ENCODE results near the gene ADCYAP1R1. TPM values are rescaled to one million over a fixed set of nuclear protein-coding genes. Genes with fewer than 3 reads are reported as not detected.
A peak's percentile ranks its signal among the peaks of the same experiment; 100 is the strongest.

Gene ADCYAP1R1
- polyA plus RNA-seq, 1 donor from 2014 or later, result 8.6 TPM

GRCh38 chr7:31134246-31135188 lies 82.4 kb downstream of the ADCYAP1R1 start:
- Histone ChIP-seq H3F3A (ENCODE audit: insufficient read depth, low read length, poor library complexity, severe bottlenecking) (no peaks in the 10 kb centered on the region), H3K27ac (ENCODE audit: low read length) (no peak overlapping the region), H2AFZ (ENCODE audit: low read depth, low read length) (no peak overlapping the region), H3K9me2 (ENCODE audit: insufficient read depth, low read length) (no peaks in the 10 kb centered on the region), H4K20me1 (ENCODE audit: insufficient read depth) (no peaks in the 10 kb centered on the region), H3K4me2 (ENCODE audit: low read length) (no peak overlapping the region), H3K27me3 (ENCODE audit: insufficient read depth, low read depth, low read length) (no peaks in the 10 kb centered on the region), H3K4me3 (ENCODE audit: low read length) (no peak overlapping the region), H3K9ac (ENCODE audit: low read length) (no peak overlapping the region), H3K79me2 (replicated peaks; ENCODE audit: insufficient read depth, low read length) (no peaks in the 10 kb centered on the region), H3K9me3 (ENCODE audit: low read length) (no peaks in the 10 kb centered on the region), H3K36me3 (ENCODE audit: insufficient read depth, low read length) (no peaks in the 10 kb centered on the region)
- no peak for TF ChIP-seq MXI1 (conservative IDR thresholded peaks at IDR 0.05; ENCODE audit: poor library complexity, severe bottlenecking)
- TF ChIP-seq TAF1 (IDR thresholded peaks at IDR 0.05; ENCODE audit: low read depth), result no peak
- peak; percentile 87 for TF ChIP-seq CTCF (IDR thresholded peaks at IDR 0.05; ENCODE audit: poor library complexity, severe bottlenecking)
- peak; percentile 90 for TF ChIP-seq SMC3 (conservative IDR thresholded peaks at IDR 0.05; ENCODE audit: poor library complexity)
- no peak for TF ChIP-seq EZH2 (IDR thresholded peaks at IDR 0.05; ENCODE audit: borderline replicate concordance, insufficient read depth, low read length, poor library complexity, severe bottlenecking)
- peak; percentile 88 for TF ChIP-seq RAD21 (conservative IDR thresholded peaks at IDR 0.05)

GRCh38 chr7:31137234-31137633 lies 85.1 kb downstream of the ADCYAP1R1 start:
- H3K4me2 ChIP-seq (ENCODE audit: low read length), result no peak overlapping the region
- no peak overlapping the region for H3K4me3 ChIP-seq (ENCODE audit: low read length)
- no peak for TF ChIP-seq TAF1 (IDR thresholded peaks at IDR 0.05; ENCODE audit: low read depth)
- TF ChIP-seq SMC3 (conservative IDR thresholded peaks at IDR 0.05; ENCODE audit: poor library complexity), result no peak
- TF ChIP-seq CTCF (IDR thresholded peaks at IDR 0.05; ENCODE audit: poor library complexity, severe bottlenecking), result no peak
- TF ChIP-seq RAD21 (conservative IDR thresholded peaks at IDR 0.05), result no peak
- no peak for TF ChIP-seq REST (IDR thresholded peaks at IDR 0.05; ENCODE audit: borderline replicate concordance)
- TF ChIP-seq MXI1 (conservative IDR thresholded peaks at IDR 0.05; ENCODE audit: poor library complexity, severe bottlenecking), result no peak
- TF ChIP-seq POLR2AphosphoS5 (IDR thresholded peaks at IDR 0.05), result no peak
- TF ChIP-seq EP300 (conservative IDR thresholded peaks at IDR 0.05; ENCODE audit: poor library complexity, severe bottlenecking), result no peak
- TF ChIP-seq EZH2 (IDR thresholded peaks at IDR 0.05; ENCODE audit: borderline replicate concordance, insufficient read depth, low read length, poor library complexity, severe bottlenecking), result no peak
- H3K27ac ChIP-seq (ENCODE audit: low read length), result no peak overlapping the region
- no peak overlapping the region for H3K9ac ChIP-seq (ENCODE audit: low read length)
- no peaks in the 10 kb centered on the region for H3F3A ChIP-seq (ENCODE audit: insufficient read depth, low read length, poor library complexity, severe bottlenecking)
- H3K9me2 ChIP-seq (ENCODE audit: insufficient read depth, low read length), result no peaks in the 10 kb centered on the region
- H3K36me3 ChIP-seq (ENCODE audit: insufficient read depth, low read length), result no peaks in the 10 kb centered on the region
- H4K20me1 ChIP-seq (ENCODE audit: insufficient read depth), result no peaks in the 10 kb centered on the region
- H3K79me2 ChIP-seq (replicated peaks; ENCODE audit: insufficient read depth, low read length), result no peaks in the 10 kb centered on the region
- no peak overlapping the region for H2AFZ ChIP-seq (ENCODE audit: low read depth, low read length)
- H3K9me3 ChIP-seq (ENCODE audit: low read length), result no peaks in the 10 kb centered on the region
- H3K27me3 ChIP-seq (ENCODE audit: insufficient read depth, low read depth, low read length), result no peaks in the 10 kb centered on the region

Data from neural cell (in vitro differentiated cells).